ENCODE data around the gene CTCFL. TPM values are rescaled to one million over a fixed set of nuclear protein-coding genes. Genes with fewer than 3 reads are reported as not detected.

The CTCFL gene
- total and polyA plus RNA-seq, 2 of the 13 experiments (the other 11 are each of a cell fraction or from before 2014, with no cell fraction given), result 0.04 TPM; not detected in 1

GRCh38 chr20:57558614-57559288, 33.8 kb upstream of the CTCFL start (continued):
- no peak for TF ChIP-seq ZNF530 (CRISPR knock-in tag; IDR thresholded peaks at IDR 0.05; ENCODE audit: low read depth)
- TF ChIP-seq ZBTB25 (CRISPR knock-in tag; IDR thresholded peaks at IDR 0.05), result no peak
- no peak for TF ChIP-seq AHR (CRISPR knock-in tag; IDR thresholded peaks at IDR 0.05)
- no peak for TF ChIP-seq LBX2 (CRISPR knock-in tag; IDR thresholded peaks at IDR 0.05; ENCODE audit: borderline replicate concordance)
- TF ChIP-seq ZBTB20 (CRISPR knock-in tag; IDR thresholded peaks at IDR 0.05; ENCODE audit: borderline replicate concordance, low read depth), result 0 out of 2 replicates have a peak, but pooled peaks have one; percentile 25
- TF ChIP-seq GLI4 (CRISPR knock-in tag; IDR thresholded peaks at IDR 0.05; ENCODE audit: borderline replicate concordance), result peak; percentile 92
- TF ChIP-seq ZNF619 (CRISPR knock-in tag; IDR thresholded peaks at IDR 0.05), result no peak
- TF ChIP-seq, protein P1, sequence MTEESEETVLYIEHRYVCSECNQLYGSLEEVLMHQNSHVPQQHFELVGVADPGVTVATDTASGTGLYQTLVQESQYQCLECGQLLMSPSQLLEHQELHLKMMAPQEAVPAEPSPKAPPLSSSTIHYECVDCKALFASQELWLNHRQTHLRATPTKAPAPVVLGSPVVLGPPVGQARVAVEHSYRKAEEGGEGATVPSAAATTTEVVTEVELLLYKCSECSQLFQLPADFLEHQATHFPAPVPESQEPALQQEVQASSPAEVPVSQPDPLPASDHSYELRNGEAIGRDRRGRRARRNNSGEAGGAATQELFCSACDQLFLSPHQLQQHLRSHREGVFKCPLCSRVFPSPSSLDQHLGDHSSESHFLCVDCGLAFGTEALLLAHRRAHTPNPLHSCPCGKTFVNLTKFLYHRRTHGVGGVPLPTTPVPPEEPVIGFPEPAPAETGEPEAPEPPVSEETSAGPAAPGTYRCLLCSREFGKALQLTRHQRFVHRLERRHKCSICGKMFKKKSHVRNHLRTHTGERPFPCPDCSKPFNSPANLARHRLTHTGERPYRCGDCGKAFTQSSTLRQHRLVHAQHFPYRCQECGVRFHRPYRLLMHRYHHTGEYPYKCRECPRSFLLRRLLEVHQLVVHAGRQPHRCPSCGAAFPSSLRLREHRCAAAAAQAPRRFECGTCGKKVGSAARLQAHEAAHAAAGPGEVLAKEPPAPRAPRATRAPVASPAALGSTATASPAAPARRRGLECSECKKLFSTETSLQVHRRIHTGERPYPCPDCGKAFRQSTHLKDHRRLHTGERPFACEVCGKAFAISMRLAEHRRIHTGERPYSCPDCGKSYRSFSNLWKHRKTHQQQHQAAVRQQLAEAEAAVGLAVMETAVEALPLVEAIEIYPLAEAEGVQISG (CRISPR knock-in tag; IDR thresholded peaks at IDR 0.05), result peak; percentile 41; the same call in 1 of the 2 replicates
- TF ChIP-seq CHD2 (IDR thresholded peaks at IDR 0.05; ENCODE audit: low read depth, low read length), result no peak
- TF ChIP-seq, protein P2, sequence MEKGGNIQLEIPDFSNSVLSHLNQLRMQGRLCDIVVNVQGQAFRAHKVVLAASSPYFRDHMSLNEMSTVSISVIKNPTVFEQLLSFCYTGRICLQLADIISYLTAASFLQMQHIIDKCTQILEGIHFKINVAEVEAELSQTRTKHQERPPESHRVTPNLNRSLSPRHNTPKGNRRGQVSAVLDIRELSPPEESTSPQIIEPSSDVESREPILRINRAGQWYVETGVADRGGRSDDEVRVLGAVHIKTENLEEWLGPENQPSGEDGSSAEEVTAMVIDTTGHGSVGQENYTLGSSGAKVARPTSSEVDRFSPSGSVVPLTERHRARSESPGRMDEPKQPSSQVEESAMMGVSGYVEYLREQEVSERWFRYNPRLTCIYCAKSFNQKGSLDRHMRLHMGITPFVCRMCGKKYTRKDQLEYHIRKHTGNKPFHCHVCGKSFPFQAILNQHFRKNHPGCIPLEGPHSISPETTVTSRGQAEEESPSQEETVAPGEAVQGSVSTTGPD (CRISPR knock-in tag; IDR thresholded peaks at IDR 0.05), result no peak
- no peak for TF ChIP-seq ZNF281 (CRISPR knock-in tag; IDR thresholded peaks at IDR 0.05; ENCODE audit: borderline replicate concordance)
- no peak for TF ChIP-seq TBX3 (IDR thresholded peaks at IDR 0.05; ENCODE audit: borderline replicate concordance)
- TF ChIP-seq ZBTB8A (CRISPR knock-in tag; IDR thresholded peaks at IDR 0.05; ENCODE audit: borderline replicate concordance, low read depth), result no peak
- 0 out of 2 replicates have a peak, but pooled peaks have one; percentile 19 for TF ChIP-seq ZNF879 (CRISPR knock-in tag; IDR thresholded peaks at IDR 0.05)
- peak; percentile 29; the same call in 1 of the 2 replicates for TF ChIP-seq TCF7 (IDR thresholded peaks at IDR 0.05; ENCODE audit: low read depth)
- peak; percentile 61; the same call in 1 of the 2 replicates for TF ChIP-seq ZNF501 (CRISPR knock-in tag; IDR thresholded peaks at IDR 0.05)
- 0 out of 2 replicates have a peak, but pooled peaks have one; percentile 46 for TF ChIP-seq CSRNP1 (CRISPR knock-in tag; IDR thresholded peaks at IDR 0.05)
- TF ChIP-seq ISX (CRISPR knock-in tag; conservative IDR thresholded peaks at IDR 0.05), result 0 out of 2 replicates have a peak, but pooled peaks have one; percentile 40
